Skeletal muscle satellite cell (primary cell): ENCODE measurements around the gene TTC8.

Experiments
- H3K27me3 ChIP-seq: 2 replicates; pipeline ENCODE4 v1.7.0; 2013; ENCODE audit warnings: low read length; ENCODE audit not compliant: control insufficient read depth, insufficient read depth
- H3K36me3 ChIP-seq: 2 replicates; pipeline ENCODE4 v1.7.0; 2013; ENCODE audit warnings: mild to moderate bottlenecking, control low read depth, low read length; ENCODE audit not compliant: insufficient read depth
- H3K4me1 ChIP-seq: 2 replicates; pipeline ENCODE4 v1.7.0; 2013; ENCODE audit warnings: low read length; ENCODE audit not compliant: control insufficient read depth, insufficient read depth
- H3K4me2 ChIP-seq: 2 replicates; pipeline ENCODE4 v1.7.0; 2013; ENCODE audit warnings: mild to moderate bottlenecking, low read length
- H3K4me3 ChIP-seq: 2 replicates; pipeline ENCODE4 v1.7.0; 2013; ENCODE audit warnings: low read length
- H3K9ac ChIP-seq: 2 replicates; pipeline ENCODE4 v1.7.0; 2013; ENCODE audit warnings: mild to moderate bottlenecking, low read depth, low read length, moderate library complexity
- H3K9me3 ChIP-seq: replicated peaks from 2 replicates; pipeline ENCODE4 v1.7.0; 2013; ENCODE audit warnings: mild to moderate bottlenecking, control low read depth, low read length

The TTC8 gene

DNA sequence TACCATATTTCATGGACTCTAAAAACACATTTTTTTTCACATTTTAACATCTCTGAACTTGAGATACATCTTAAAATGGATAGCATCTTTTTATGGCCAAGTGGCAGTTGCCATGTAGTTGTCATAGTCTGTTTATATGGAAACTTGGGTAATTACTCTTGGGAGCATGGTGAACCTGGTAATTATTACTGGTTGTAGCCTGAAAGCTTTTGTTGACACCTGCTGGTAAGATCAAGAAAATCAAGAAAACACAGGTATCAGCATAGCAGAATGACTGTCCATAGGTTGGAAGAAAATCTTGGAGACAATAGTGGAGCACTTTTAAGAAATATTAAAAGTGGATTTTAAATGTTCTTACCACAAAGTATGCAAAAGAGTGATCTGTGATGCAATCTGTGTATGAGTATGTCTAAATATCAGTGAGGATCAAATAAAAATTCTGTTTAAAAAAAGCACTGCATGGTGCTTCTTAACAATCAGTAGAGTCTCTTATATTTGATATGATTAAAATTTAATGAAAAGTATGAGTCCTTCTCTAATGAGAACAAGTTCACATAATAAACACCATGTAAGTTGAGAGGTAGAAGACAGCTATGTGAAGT lies 44.2 kb downstream of the TTC8 start:
- no peaks in the 10 kb centered on the region for H3K4me1 ChIP-seq
- H3K4me2 ChIP-seq: no peak overlapping the region
- no peak overlapping the region for H3K9ac ChIP-seq
- no peak overlapping the region for H3K4me3 ChIP-seq
- H3K27me3 ChIP-seq: no peaks in the 10 kb centered on the region
- H3K9me3 ChIP-seq: no peaks in the 10 kb centered on the region
- peaks cover 11% of the 10 kb centered on the region for H3K36me3 ChIP-seq

DNA sequence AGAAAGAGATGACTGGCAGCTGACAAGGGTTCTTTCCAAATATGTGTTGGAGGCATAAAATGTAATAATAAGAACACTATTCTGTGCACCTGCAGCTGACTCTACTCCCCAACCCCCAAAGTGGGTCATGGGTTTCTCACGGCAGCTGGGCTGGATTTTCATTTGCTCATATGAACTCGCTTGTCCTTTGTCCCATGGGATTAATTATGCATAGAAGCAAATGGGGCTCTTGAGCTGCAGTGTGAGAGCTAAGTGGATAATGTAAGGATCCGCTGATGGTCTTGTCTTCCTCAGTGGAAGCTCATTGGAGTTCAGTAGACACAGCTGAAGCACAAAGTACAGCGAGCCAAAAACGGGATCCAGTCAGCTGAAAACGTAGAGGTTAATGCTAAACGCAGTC lies 46.3 kb downstream of the TTC8 start:
- H3K4me2 ChIP-seq: no peak overlapping the region
- H3K9me3 ChIP-seq: no peaks in the 10 kb centered on the region
- no peaks in the 10 kb centered on the region for H3K4me1 ChIP-seq
- no peak overlapping the region for H3K4me3 ChIP-seq
- H3K27me3 ChIP-seq: no peaks in the 10 kb centered on the region
- peaks cover 11% of the 10 kb centered on the region for H3K36me3 ChIP-seq
- no peak overlapping the region for H3K9ac ChIP-seq

DNA sequence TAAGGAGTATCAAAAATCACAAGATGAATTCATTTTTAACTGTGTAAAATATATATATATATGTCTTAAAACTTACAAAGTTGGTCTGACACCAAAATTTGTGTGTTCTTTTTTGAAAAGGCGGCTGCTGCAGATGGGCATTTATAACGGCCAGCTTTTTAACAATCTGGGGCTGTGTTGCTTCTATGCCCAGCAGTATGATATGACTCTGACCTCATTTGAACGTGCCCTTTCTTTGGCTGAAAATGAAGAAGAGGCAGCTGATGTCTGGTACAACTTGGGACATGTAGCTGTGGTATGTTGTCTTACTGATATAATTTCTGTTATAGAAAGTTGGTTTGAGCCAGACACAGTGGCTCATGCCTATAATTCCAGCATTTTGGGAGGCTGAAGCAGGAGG lies 47.0 kb downstream of the TTC8 start:
- H3K9me3 ChIP-seq: no peaks in the 10 kb centered on the region
- no peaks in the 10 kb centered on the region for H3K4me1 ChIP-seq
- H3K36me3 ChIP-seq: peaks cover 11% of the 10 kb centered on the region
- no peak overlapping the region for H3K4me3 ChIP-seq
- H3K9ac ChIP-seq: no peak overlapping the region
- H3K27me3 ChIP-seq: no peaks in the 10 kb centered on the region
- no peak overlapping the region for H3K4me2 ChIP-seq

DNA sequence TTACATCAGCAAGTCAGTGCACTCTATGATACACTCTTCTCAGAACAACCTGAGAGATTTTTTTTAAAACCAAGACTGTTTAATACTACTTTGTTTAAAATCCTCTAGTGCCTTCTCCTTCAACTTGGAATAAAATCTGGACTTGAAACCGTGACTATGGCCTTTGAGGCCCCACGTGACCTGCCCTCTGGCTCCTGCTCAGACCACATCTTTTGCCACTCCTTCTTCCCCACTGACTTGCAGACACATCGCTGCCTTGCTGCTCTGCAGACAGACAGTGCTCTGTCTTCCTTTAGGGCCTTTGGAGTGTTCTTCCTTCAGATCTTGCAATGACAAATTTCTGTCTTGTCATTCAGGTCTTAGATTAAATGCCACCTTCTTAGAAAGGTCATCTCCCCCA lies 48.5 kb downstream of the TTC8 start:
- H3K4me2 ChIP-seq: no peak overlapping the region
- H3K9ac ChIP-seq: no peak overlapping the region
- H3K27me3 ChIP-seq: no peaks in the 10 kb centered on the region
- H3K36me3 ChIP-seq: peaks cover 11% of the 10 kb centered on the region
- H3K4me1 ChIP-seq: no peaks in the 10 kb centered on the region
- no peaks in the 10 kb centered on the region for H3K9me3 ChIP-seq
- H3K4me3 ChIP-seq: no peak overlapping the region

DNA sequence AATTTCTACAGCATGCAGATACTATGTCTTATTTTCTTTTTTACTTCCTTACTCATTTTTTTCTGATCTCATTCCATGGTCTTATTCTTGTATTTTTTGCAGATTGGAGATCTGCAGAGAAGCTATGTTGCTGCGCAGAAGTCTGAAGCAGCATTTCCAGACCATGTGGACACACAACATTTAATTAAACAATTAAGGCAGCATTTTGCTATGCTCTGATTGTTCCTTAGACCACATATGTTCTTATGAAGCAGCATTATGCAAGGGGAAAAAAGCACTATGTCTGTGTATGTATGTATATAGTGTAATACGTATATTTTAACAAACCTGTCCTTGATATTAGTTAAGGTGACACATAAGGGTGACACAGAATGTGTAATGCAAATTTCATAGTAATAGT lies 52.7 kb downstream of the TTC8 start:
- Histone ChIP-seq H3K4me2 (no peak overlapping the region), H3K9me3 (peaks cover 3% of the 10 kb centered on the region), H3K27me3 (no peaks in the 10 kb centered on the region), H3K9ac (no peak overlapping the region), H3K4me3 (no peak overlapping the region), H3K36me3 (peaks cover 3% of the 10 kb centered on the region), H3K4me1 (peaks cover 7% of the 10 kb centered on the region)

DNA sequence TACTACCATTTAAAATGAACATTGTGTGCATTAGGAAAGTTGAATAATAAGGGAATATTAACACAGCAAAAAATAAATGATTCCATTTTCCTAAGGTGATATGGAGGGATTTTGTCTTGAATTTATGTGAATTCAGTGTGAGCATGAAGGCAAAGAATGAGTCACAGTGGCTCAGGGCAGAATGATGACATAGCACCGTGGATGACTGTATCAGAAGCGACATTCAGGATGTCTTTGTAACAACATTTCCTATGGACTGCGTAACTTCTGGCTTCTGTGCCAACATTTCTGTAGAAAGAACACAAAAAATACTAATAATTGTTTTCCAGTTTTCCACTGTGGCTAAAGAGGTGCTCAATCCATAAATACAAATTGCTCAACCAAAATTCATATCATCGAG lies 54.6 kb downstream of the TTC8 start:
- Histone ChIP-seq H3K27me3 (no peaks in the 10 kb centered on the region), H3K4me1 (peaks cover 7% of the 10 kb centered on the region), H3K4me3 (no peak overlapping the region), H3K4me2 (no peak overlapping the region), H3K36me3 (no peaks in the 10 kb centered on the region), H3K9me3 (peaks cover 3% of the 10 kb centered on the region), H3K9ac (no peak overlapping the region)

DNA sequence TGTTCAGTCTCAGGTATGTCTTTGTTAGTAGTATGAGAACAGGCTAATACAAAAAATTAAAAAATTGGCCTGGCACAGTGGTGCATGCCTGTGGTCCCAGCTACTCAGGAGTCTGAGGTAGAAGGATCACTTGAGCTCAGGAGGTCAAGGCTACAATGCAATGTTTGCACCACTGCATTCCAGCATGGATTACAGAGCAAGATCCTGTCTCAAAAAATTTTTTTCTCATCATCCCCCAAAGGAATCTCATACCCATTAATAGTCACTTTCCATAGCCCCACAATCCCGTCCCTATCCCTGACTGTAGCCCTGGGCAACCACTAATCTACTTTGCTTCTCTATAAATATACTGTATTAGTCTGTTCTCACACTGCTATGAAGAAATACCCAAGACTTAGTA lies 57.8 kb downstream of the TTC8 start:
- Histone ChIP-seq H3K27me3 (no peaks in the 10 kb centered on the region), H3K9me3 (peaks cover 3% of the 10 kb centered on the region), H3K4me3 (no peak overlapping the region), H3K9ac (no peak overlapping the region), H3K4me1 (peaks cover 7% of the 10 kb centered on the region), H3K4me2 (no peak overlapping the region), H3K36me3 (no peaks in the 10 kb centered on the region)

DNA sequence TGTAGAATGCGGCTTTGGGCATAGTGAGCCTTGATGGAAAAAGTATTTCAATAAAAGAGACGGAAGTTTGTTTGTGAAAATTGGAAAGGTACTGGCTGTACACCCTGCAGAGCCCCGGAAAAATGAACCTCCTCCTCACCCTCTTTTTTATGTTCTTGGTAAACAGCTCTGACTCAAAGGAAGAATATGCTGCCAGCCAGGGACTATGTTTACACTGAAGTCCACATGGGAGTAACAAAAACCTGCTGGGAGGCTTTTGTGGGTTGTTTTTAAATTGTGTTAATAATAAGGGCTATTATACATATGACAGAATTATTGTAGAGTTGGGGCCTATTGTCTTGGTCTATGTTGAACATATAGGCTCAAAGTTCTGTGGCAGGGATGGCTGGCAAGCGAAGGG lies 70.7 kb downstream of the TTC8 start:
- Histone ChIP-seq H3K4me1 (peaks cover 10% of the 10 kb centered on the region), H3K9me3 (no peaks in the 10 kb centered on the region), H3K27me3 (peaks cover 21% of the 10 kb centered on the region), H3K9ac (no peak overlapping the region), H3K4me2 (no peak overlapping the region), H3K4me3 (no peak overlapping the region), H3K36me3 (no peaks in the 10 kb centered on the region)

DNA sequence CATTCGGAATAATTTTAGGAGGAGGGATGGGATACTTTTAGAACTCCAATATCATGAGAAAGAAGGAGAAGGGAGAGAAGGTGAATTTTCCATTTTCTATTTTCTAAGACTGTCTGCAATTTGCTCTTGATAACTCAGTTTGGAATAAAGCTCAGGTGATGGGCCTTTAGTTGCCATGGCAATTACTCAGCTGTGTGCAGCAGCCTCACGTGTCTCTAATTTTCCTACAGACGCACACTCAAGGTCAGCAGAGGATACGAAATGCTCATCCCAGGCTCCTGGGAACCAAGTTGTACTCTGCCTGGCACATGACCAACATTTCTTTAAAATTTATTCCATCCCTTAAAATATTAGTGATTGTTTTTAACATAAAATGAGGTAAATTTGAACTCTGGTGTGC lies 76.7 kb downstream of the TTC8 start:
- Histone ChIP-seq H3K36me3 (no peaks in the 10 kb centered on the region), H3K9me3 (no peaks in the 10 kb centered on the region), H3K9ac (no peak overlapping the region), H3K4me3 (no peak overlapping the region), H3K4me2 (no peak overlapping the region), H3K4me1 (no peaks in the 10 kb centered on the region), H3K27me3 (peaks cover 10% of the 10 kb centered on the region)

DNA sequence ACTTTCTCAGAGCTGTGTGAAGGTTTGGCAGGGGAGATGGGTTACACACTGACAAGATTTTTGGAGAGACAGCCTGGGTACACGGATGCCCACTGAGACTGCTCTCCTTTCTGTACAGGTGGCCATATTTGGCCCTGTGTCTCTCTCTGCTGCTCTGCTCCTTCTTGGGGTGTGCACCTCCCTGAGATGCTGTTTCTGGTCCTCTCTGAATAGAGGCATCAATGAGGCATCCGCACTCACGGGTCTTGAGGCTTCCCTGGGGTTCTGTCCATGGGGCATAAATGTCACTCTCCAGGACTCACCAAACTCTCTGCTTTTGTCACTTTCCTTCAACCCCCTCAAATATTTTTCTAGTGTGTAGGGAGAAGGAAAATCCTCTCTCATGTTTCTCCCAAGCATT lies 77.5 kb downstream of the TTC8 start:
- Histone ChIP-seq H3K36me3 (no peaks in the 10 kb centered on the region), H3K27me3 (peaks cover 10% of the 10 kb centered on the region), H3K4me2 (no peak overlapping the region), H3K4me1 (no peaks in the 10 kb centered on the region), H3K9ac (no peak overlapping the region), H3K4me3 (no peak overlapping the region), H3K9me3 (no peaks in the 10 kb centered on the region)

DNA sequence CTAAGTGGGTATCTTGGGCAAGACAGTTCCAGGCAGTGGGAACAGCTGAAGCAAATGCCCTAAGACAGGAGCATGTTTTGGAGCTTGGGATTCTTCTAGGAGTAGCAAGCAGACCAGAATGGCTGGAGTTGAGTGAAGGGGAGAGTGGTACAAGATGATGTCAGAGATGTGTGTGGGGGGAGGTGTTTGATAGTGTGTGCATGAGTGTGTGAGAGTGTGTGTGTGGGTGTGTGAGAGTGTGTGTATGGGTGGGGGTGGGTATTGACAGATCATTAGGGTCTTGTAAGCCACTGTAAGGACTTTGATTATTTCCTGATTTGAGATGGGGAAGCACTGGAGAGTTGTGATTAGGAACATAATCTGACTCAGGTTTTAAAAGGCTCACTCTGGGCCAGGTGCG lies 78.4 kb downstream of the TTC8 start:
- H3K27me3 ChIP-seq: peaks cover 10% of the 10 kb centered on the region
- H3K36me3 ChIP-seq: no peaks in the 10 kb centered on the region
- no peak overlapping the region for H3K4me3 ChIP-seq
- no peaks in the 10 kb centered on the region for H3K9me3 ChIP-seq
- H3K9ac ChIP-seq: no peak overlapping the region
- no peaks in the 10 kb centered on the region for H3K4me1 ChIP-seq
- H3K4me2 ChIP-seq: no peak overlapping the region

DNA sequence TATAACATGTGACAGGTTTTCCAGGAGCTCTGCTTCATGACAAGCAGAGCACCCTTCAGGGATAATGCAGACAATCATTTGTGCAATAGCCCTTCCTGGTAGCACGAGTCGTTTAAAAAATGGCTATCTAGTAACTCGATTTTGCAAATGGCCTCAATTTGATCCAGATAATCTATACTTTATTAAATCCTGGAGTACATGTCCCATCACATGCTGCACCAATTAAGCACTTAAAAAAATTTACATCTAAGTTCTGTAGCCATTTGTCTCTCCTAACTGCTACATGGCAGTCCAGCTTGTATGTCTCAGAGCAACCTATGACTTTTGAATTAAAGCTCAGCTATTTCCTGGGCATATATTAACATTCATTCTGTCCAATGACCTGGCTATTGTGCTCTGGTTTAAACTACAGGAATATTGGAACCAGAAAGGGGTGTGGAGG lies 79.8 kb downstream of the TTC8 start:
- Histone ChIP-seq H3K27me3 (peaks cover 10% of the 10 kb centered on the region), H3K4me3 (no peak overlapping the region), H3K4me2 (no peak overlapping the region), H3K9ac (no peak overlapping the region), H3K9me3 (no peaks in the 10 kb centered on the region), H3K4me1 (no peaks in the 10 kb centered on the region), H3K36me3 (no peaks in the 10 kb centered on the region)
